OCI-LY1 (cell line): ENCODE data around the gene DSTYK.

Experiments
- CTCF ChIP-seq: fragments of 200-600 bp; sonication (generic), shearing (Covaris generic); IDR thresholded peaks from 2 replicates; pipeline ENCODE4 v1.5.1; 2017; ENCODE audit warnings: mild to moderate bottlenecking, antibody characterized with exemption, low read length, moderate library complexity, mixed read lengths
- EZH2 ChIP-seq: fragments of 200-600 bp; sonication (generic), shearing (Covaris generic); IDR thresholded peaks from 2 replicates; pipeline ENCODE4 v1.8.0; 2017; ENCODE audit warnings: borderline replicate concordance, mixed run types, mild to moderate bottlenecking, antibody characterized with exemption, low read length, moderate library complexity, mixed read lengths

- TF ChIP-seq EZH2 (no peak), CTCF (no peak)
These were observed 27.7 kb downstream of the DSTYK start for GRCh38 chr1:205183676-205184335.
